SK-N-SH treated with all-trans-retinoic acid at 6 μM for 48 hours (cell line): ENCODE results near the gene MAP4K4.

ENCODE experiments used
- CREB5 ChIP-seq: fragments of 250-450 bp; sonication (Bioruptor Pico); IDR thresholded peaks from 2 replicates; pipeline ENCODE4 v1.5.1; 2020; ENCODE audit warnings: low read depth, mild to moderate bottlenecking, moderate library complexity
- PPARA ChIP-seq: fragments of 250-450 bp; sonication (Bioruptor Pico); IDR thresholded peaks from 2 replicates; pipeline ENCODE4 v1.5.0; 2020; ENCODE audit warnings: mild to moderate bottlenecking, borderline replicate concordance
- TOX ChIP-seq: fragments of 250-450 bp; sonication (Bioruptor Pico); IDR thresholded peaks from 2 replicates; pipeline ENCODE4 v1.8.0; 2021; ENCODE audit warnings: mild to moderate bottlenecking, moderate library complexity, borderline replicate concordance
- ZNF565 ChIP-seq: fragments of 450-650 bp; formaldehyde crosslinking; conservative IDR thresholded peaks from 2 replicates; pipeline ENCODE4 v1.5.0; 2020; ENCODE audit warnings: low read depth, mild to moderate bottlenecking, moderate library complexity
- ZNF8 ChIP-seq: fragments of 450-650 bp; formaldehyde crosslinking; IDR thresholded peaks from 2 replicates; pipeline ENCODE4 v1.5.0; 2020; ENCODE audit warnings: mild to moderate bottlenecking, moderate library complexity

DNA sequence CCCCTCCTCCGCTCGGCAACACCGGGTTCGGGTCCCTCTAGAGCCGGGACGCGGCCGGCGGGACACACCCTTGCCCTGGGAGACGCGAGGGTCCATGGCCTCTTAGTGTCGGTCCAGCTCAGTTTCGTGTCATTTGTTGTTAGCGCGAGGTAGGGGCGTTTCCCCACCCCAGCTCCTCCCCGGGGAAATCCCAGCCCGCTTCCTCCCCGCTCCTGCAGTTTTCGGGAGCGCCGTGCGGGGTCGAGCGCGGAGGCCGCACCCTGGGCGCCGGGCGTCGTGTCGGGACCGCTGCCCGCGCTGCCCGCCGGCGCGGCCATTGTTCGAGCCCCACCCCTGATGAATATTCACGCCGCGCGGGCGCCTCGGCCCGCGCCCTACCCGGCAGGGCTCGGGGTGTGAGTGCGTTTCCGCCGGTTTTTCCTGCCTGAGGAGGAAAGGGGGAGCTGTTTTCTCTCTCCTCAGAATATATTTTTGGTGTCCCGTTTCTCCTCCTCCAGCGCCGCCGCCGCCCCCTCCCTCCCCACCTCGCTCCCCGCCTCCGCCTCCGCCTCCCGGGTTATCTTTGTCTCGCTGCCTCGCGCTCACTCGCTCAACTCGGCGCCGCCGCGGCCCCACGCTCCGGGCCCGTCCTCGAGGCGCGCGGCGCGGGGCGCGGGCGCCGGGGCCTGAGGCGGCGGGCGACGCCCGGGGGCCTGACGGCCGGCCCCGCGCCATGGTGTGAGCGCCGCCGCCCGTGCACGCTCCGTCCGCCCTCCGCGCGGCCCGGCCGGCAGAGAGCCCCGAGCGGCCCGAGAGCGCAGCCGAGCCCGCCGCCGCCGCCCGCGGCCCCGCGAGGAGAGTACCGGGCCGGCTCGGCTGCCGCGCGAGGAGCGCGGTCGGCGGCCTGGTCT is at the start of gene MAP4K4:
- no peak for TF ChIP-seq CREB5
- no peak for TF ChIP-seq TOX
- TF ChIP-seq ZNF565 = no peak
- no peak for TF ChIP-seq ZNF8 (CRISPR knock-in tag)
- no peak for TF ChIP-seq PPARA (CRISPR knock-in tag)
